BJ (cell line): ENCODE results near the gene SERPINA1. TPM values are rescaled to one million over a fixed set of nuclear protein-coding genes. Genes with fewer than 3 reads are reported as not detected.

Experiments used
- CTCF ChIA-PET: fragments of 350-600 bp; formaldehyde crosslinking; extraction: SDS; loops from one replicate; lab custom pipeline; 2021; ENCODE audit warnings: antibody characterized with exemption, inconsistent platforms; lab: Yijun Ruan, JAX
- POLR2A ChIA-PET: fragments of 300-600 bp; sonication (Branson Sonifier 250); formaldehyde crosslinking; extraction: SDS; loops from one replicate; lab custom pipeline; 2021; ENCODE audit warnings: antibody characterized with exemption; lab: Charles Lee
- DNase-seq: peaks from one replicate; pipeline ENCODE4 v3.0.0-alpha.2; 2011; ENCODE audit warnings: low read depth
- H3K27me3 ChIP-seq: 2 replicates; pipeline ENCODE4 v1.6.0; 2011; ENCODE audit warnings: low read length; ENCODE audit not compliant: control insufficient read depth, insufficient read depth
- H3K36me3 ChIP-seq: 2 replicates; pipeline ENCODE4 v1.5.1; 2011; ENCODE audit warnings: low read length; ENCODE audit not compliant: control insufficient read depth, insufficient read depth
- H3K4me3 ChIP-seq: 2 replicates; pipeline ENCODE4 v1.5.1; 2011; ENCODE audit warnings: low read depth, mild to moderate bottlenecking, control low read depth, low read length
- CTCF ChIP-seq: IDR thresholded peaks from 2 replicates; pipeline ENCODE4 v1.5.1; 2011; ENCODE audit warnings: low read depth, mild to moderate bottlenecking, control low read depth, inconsistent platforms, low read length, moderate library complexity; ENCODE audit not compliant: insufficient read depth
- polyA plus RNA-seq: library from polyadenylated mRNA; depleted of rRNA; stranded (reverse); fragments of >200 nt; gene quantifications from 2 replicates; pipeline ENCODE4 v1.2.3, GENCODE V29; 2011

Gene SERPINA1
- polyA plus RNA-seq, 1 experiment = 0.40 TPM

DNA sequence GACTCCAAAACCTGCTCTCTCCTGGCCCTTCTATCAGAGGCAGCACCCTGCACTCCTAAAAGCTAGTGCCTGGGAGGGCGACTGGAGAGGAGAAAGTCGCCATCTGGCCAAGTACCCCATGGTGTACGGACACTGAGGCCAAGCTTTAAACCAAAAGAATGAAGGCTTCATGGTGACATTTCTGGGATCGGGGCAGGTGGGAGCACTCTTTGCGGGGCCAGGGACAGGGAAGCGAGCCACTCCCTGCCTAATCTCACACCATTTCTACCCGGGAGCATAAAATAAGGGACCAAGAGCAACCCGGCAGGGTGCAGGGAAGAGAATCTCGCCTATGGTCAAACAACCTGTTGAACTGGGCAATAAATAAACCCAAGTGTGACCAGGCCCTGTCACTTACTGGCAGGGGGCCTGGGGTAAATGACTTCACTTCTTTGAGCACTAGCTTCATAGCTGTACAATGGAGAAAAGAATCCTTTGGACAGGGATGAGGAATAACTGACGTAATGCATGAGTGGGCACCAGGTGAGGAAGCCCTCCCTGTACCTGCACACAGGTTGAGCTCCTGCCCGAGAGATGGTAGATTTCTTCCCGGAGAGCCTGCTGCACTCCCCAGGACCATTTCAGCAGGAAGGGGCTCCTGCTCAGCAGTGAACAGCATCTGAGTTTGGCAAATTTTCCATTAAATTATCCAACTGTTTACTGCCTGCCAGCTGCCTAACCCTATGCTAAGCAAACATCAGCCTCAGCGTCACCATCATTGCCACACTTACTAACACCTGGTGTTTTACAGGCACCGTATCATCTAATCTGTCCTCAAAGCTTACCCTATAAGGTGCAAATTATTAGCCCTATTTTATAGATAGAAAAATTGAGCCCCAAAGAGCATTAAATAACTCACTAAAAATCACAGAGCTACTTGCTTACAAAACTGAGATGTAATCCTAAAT is 2.0 kb downstream of the SERPINA1 start:
- POLR2A ChIA-PET = no interaction called here
- H3K36me3 ChIP-seq = no peaks in the 10 kb centered on the region
- TF ChIP-seq CTCF = no peak
- 0 out of 2 replicates have a peak, but pooled peaks cover 1% of the 10 kb centered on the region for H3K27me3 ChIP-seq
- no peak for DNase-seq
- no peak overlapping the region for H3K4me3 ChIP-seq
- CTCF ChIA-PET = interaction anchor here (0.6 to 2.0 kb wide), 2 partner anchors 11 to 699 kb away, joined by 3 to 6 read pairs; no protein-coding TSS in a partner anchor

GRCh38 chr14:94385553-94386057 is 2.8 kb downstream of the SERPINA1 start:
- no peak for TF ChIP-seq CTCF
- Histone ChIP-seq H3K36me3 (no peaks in the 10 kb centered on the region), H3K27me3 (0 out of 2 replicates have a peak, but pooled peaks cover 1% of the 10 kb centered on the region), H3K4me3 (no peak overlapping the region)
- DNase-seq = no peak
- CTCF ChIA-PET = interaction anchor here (0.6 to 2.0 kb wide), 2 partner anchors 10 to 700 kb away, joined by 3 to 6 read pairs; no protein-coding TSS in a partner anchor
- POLR2A ChIA-PET = no interaction called here

DNA sequence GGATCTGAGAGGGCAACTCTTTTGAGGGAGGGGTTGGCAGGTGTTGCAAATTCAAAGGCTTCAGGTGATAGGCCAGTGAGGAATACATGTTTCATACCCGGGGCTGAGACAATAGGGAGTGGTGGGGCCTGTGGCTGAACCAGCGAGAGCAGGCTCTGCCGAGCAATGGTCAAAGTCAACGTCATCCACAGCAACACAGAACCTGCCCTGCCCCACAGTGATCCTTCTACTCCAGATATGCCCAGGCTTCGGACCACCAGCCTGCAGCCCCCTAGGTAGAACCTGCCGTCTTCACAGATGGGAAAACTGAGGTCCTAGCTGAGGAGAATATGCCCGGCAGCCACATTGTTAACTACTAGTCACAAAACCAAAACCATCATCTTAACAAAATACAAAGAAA is 4.1 kb downstream of the SERPINA1 start:
- DNase-seq = no peak
- POLR2A ChIA-PET = no interaction called here
- H3K4me3 ChIP-seq = no peak overlapping the region
- 0 out of 2 replicates have a peak, but pooled peaks cover 1% of the 10 kb centered on the region for H3K27me3 ChIP-seq
- CTCF ChIA-PET = interaction anchor here (2.0 kb wide), 1 partner anchor 9 kb away, joined by 6 read pairs; no protein-coding TSS in a partner anchor
- no peak for TF ChIP-seq CTCF
- H3K36me3 ChIP-seq = no peaks in the 10 kb centered on the region

DNA sequence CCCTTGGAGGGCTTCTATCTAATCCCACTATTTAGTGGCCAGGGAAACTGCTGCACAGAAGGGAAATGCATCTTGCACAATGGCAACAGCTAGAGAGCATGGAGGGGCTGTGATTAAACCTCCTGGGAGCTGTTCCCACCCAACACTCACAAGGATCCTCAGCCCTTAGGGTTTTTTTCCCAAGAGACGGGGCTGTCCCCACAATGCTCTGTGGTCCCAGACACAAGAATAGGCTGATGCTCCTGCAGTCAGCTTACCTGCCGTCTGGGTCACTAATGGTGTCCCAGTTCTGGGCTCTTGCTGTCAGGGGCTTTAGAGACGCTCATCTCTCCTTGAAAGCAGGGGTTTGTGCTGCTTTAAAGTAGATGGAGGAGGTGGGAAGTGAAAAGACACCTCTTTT is 4.6 kb downstream of the SERPINA1 start:
- CTCF ChIA-PET = no interaction called here
- no peak for TF ChIP-seq CTCF
- Histone ChIP-seq H3K27me3 (0 out of 2 replicates have a peak, but pooled peaks cover 1% of the 10 kb centered on the region), H3K36me3 (no peaks in the 10 kb centered on the region), H3K4me3 (no peak overlapping the region)
- POLR2A ChIA-PET = no interaction called here
- no peak for DNase-seq
